Measurements from ENCODE around the gene SLC17A7. TPM values are rescaled to one million over a fixed set of nuclear protein-coding genes. Genes with fewer than 3 reads are reported as not detected.

Gene SLC17A7
- total and polyA plus RNA-seq, 2 donors (not counting 3 experiments of a cell fraction or from before 2014, with no cell fraction given) = 0.07 to 0.13 TPM

DNA sequence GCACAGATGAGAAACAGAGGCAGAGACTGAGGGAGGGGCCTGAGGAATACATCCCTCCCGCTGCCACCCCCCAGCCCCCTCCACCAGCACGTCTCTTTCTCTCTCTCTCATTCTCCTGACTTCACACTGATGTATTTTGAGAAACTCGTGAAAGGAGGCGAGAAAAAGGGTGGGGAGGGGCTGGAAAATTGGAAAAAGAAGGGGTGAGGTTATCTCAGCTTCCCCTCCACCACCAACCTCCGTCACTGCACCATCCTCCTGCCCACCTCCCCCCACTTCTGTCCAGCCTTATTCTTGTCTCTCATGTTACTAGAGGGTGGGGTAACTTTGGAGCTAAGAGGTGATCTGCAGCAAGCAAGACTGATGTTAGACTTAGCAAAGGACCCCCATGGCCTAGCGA is 1.5 kb downstream of the SLC17A7 start:
- Histone ChIP-seq H3K4me3 (replicated peaks in 1 of 3; ENCODE audit: insufficient read depth in 1 of 3, low read depth in 1 of 3, low read length in 3 of 3) (no peak overlapping the region), H3K79me2 (ENCODE audit: control insufficient read depth, insufficient read depth, low read length) (no peaks in the 10 kb centered on the region), H4K20me1 (replicated peaks; ENCODE audit: control insufficient read depth, extremely low read depth, insufficient read depth, low read length) (no peaks in the 10 kb centered on the region), H3K4me2 (ENCODE audit: insufficient read depth, low read length) (no peak overlapping the region), H3K4me1 (ENCODE audit: control insufficient read depth, extremely low read depth, insufficient read depth, low read length) (peaks cover 3% of the 10 kb centered on the region), H3K36me3 (ENCODE audit: control insufficient read depth in 2 of 2, extremely low read depth in 1 of 2, insufficient read depth in 2 of 2, low read length in 2 of 2) (no peaks in the 10 kb centered on the region), H3K27me3 (ENCODE audit: control insufficient read depth in 2 of 2, insufficient read depth in 2 of 2, low read length in 2 of 2) (peaks cover 58 to 69% of the 10 kb centered on the region in 2 experiments), H3K27ac (ENCODE audit: insufficient read depth, low read depth, low read length) (no peak overlapping the region), H3K9me1 (replicated peaks; ENCODE audit: control insufficient read depth, extremely low read depth, insufficient read depth, low read length) (no peaks in the 10 kb centered on the region), H3K9ac (replicated peaks; ENCODE audit: extremely low read depth, insufficient read depth, low read length) (no peak overlapping the region), H3K9me3 (replicated peaks; ENCODE audit: control insufficient read depth, insufficient read depth, low read length) (no peaks in the 10 kb centered on the region), H2AFZ (ENCODE audit: low read depth, low read length) (no peak overlapping the region)
- TF ChIP-seq MYC (IDR thresholded peaks at IDR 0.05; ENCODE audit: low read depth, low read length) (no peak), EZH2 (IDR thresholded peaks at IDR 0.05; ENCODE audit: borderline replicate concordance, low read depth, low read length, severe bottlenecking) (no peak), MAX (IDR thresholded peaks at IDR 0.05; ENCODE audit: insufficient read depth, insufficient read length) (no peak), POLR2A (IDR thresholded peaks at IDR 0.05; ENCODE audit: low read depth, low read length) (no peak), GATA2 (IDR thresholded peaks at IDR 0.05; ENCODE audit: insufficient read depth, insufficient read length, low read depth, low read length) (no peak), JUN (IDR thresholded peaks at IDR 0.05; ENCODE audit: borderline replicate concordance, insufficient read depth, insufficient read length, low read depth) (no peak), FOS (IDR thresholded peaks at IDR 0.05; ENCODE audit: borderline replicate concordance, insufficient read depth, low read length) (no peak), POLR2AphosphoS5 (IDR thresholded peaks at IDR 0.05; ENCODE audit: insufficient read depth, low read depth, low read length) (no peak), CTCF (IDR thresholded peaks at IDR 0.05; ENCODE audit: extremely low read depth in 1 of 2, insufficient read depth in 1 of 2, low read depth in 1 of 2, low read length in 2 of 2) (no peak)
- FAIRE-seq (no peak), DNase-seq (ENCODE audit: low read depth, low spot score) (no peak)
- no TSS peak for BruUV-seq (replicated peaks)
- intact Hi-C loops (cut with micrococcal nuclease) (no loop called here), dilution Hi-C loops (cut with MboI; ENCODE audit: extremely low pct_ligation_motif_present, low sequenced_read_pairs) (no loop called here)
- POLR2A ChIA-PET = no interaction called here
- CTCF ChIA-PET = interaction anchor here (0.9 to 1.5 kb wide), 4 partner anchors 12 to 112 kb away, joined by 3 to 4 read pairs (median 3); partner anchors contain the start of gene DKKL1
